K562 (cell line): Measurements from ENCODE around the gene TMEM185B. TPM values are rescaled to one million over a fixed set of nuclear protein-coding genes. Genes with fewer than 3 reads are reported as not detected.
A peak's percentile ranks its signal among the peaks of the same experiment; 100 is the strongest.

Experiments used
- DEAF1 ChIP-seq: fragments of 450-650 bp; formaldehyde crosslinking; IDR thresholded peaks from 2 replicates; pipeline ENCODE4 v1.4.0; 2020; ENCODE audit warnings: mild to moderate bottlenecking, moderate library complexity
- FOXK2 ChIP-seq, 2 experiments: fragments of 450-650 bp; IDR thresholded peaks in 1 of 2; conservative IDR thresholded peaks in 1 of 2; 2 replicates each; pipeline ENCODE4 v1.6.1; 2016; ENCODE audit warnings: low read depth in 2 of 2, mild to moderate bottlenecking in 1 of 2
- SMC3 ChIP-seq: conservative IDR thresholded peaks from 2 replicates; pipeline ENCODE4 v1.6.1; 2011; ENCODE audit warnings: low read depth, low read length, improper control_type of control experiment; ENCODE audit not compliant: insufficient read depth
- ZNF740 ChIP-seq, 3 experiments: fragments of 200-800 bp in 1 of 3; sonication (Bioruptor generic) in 1 of 3; sonication (generic) in 1 of 3; formaldehyde crosslinking in 1 of 3; IDR thresholded peaks; 2 replicates each; pipeline versions ENCODE4 v1.6.1 to v1.8.0; 2016 to 2022; ENCODE audit warnings: mild to moderate bottlenecking in 2 of 3, missing compliant biosample characterization in 2 of 3, missing genetic modification characterization in 2 of 3, missing genetic modification reagents in 1 of 3
- polyA plus RNA-seq, 8 experiments: library from polyadenylated mRNA; depleted of rRNA in 4 of 8; stranded (reverse) in 5 of 8; unstranded in 3 of 8; fragments of >200 nt; fragmentation: Nextera tagmentation in 2 of 8; fragmentation: Illumina TruSeq in 1 of 8; extraction: Ambion mirVana in 2 of 8; extraction: Trizol in 1 of 8; gene quantifications; 2 replicates each; pipeline versions ENCODE4 v1.2.1 to v1.2.3, GENCODE V29; 2011 to 2014; ENCODE audit warnings: inconsistent platforms in 1 of 8, missing spikeins in 1 of 8
- small RNA-seq: library from RNA; depleted of rRNA; stranded (forward); fragments of <200 nt; gene quantifications from one replicate; pipeline ENCODE3, GENCODE V24; 2014
- total RNA-seq, 7 experiments: library from RNA; depleted of rRNA in 6 of 7; stranded (reverse); fragments of >200 nt in 6 of 7; fragmentation: Illumina TruSeq in 2 of 7; extraction: Trizol in 2 of 7; gene quantifications; 2 replicates each; pipeline versions ENCODE4 v1.2.1 to v1.2.3, GENCODE V29; 2011 to 2021; ENCODE audit warnings: low replicate concordance in 1 of 7

The TMEM185B gene
- total and polyA plus RNA-seq, 9 of the 15 experiments (the other 6 are each of a cell fraction or from before 2014, with no cell fraction given) = 2.9 to 28.2 (median 11.5) TPM

- TF ChIP-seq ZNF740 (CRISPR knock-in tag; IDR thresholded peaks at IDR 0.05) (no peak), ZNF740 (tag; IDR thresholded peaks at IDR 0.05) (no peak), DEAF1 (CRISPR knock-in tag) (peak; percentile 71), SMC3 (peak; percentile 49), FOXK2 (conservative IDR thresholded peaks at IDR 0.05 in 1 of 2, IDR thresholded peaks at IDR 0.05 in 1 of 2; ENCODE audit: low read depth in 2 of 2) (peak in 1 of 2 experiments; percentile 45; a peak in 1 of 4 replicates)
Measured at GRCh38 chr2:120174963-120175581, 48.1 kb downstream of the TMEM185B start (continued).

Small RNA genes within 50 kb of the gene (small RNA-seq; reads per million reads assigned to genes)
- gene MTND4LP14 (not detected), gene RF00019 (not detected)

Other genes with a start within 250 kb of the TMEM185B start
- gene EPB41L5, start 210.3 kb downstream of the TMEM185B start, total RNA-seq (2014; rRNA removed) = 4.8 and 5.4 TPM in 2 replicates
- 11.5 and 14.4 TPM in 2 replicates for gene EPB41L5, start 210.3 kb downstream of the TMEM185B start, total RNA-seq (2014; rRNA removed; fragmentation: Illumina TruSeq; extraction: Trizol)
- 9.4 TPM in 2 replicates for gene EPB41L5, start 210.3 kb downstream of the TMEM185B start, total RNA-seq (2015; rRNA removed; fragmentation: Illumina TruSeq; extraction: Trizol)
- 8.7 and 9.3 TPM in 2 replicates for gene EPB41L5, start 210.3 kb downstream of the TMEM185B start, total RNA-seq (2021)
- gene EPB41L5, start 210.3 kb downstream of the TMEM185B start, polyA plus RNA-seq (2011; rRNA removed) = 10.7 and 14.1 TPM in 2 replicates
- gene EPB41L5, start 210.3 kb downstream of the TMEM185B start, polyA plus RNA-seq (2014; fragmentation: Illumina TruSeq; extraction: Trizol) = 7.6 and 8.2 TPM in 2 replicates
- 1 to 10 TPM; 2.3 to 3.0 TPM for gene EPB41L5, start 210.3 kb downstream of the TMEM185B start, polyA plus RNA-seq (2014; fragmentation: Nextera tagmentation; extraction: Ambion mirVana)
- 6.0 and 6.3 TPM in 2 replicates for gene EPB41L5, start 210.3 kb downstream of the TMEM185B start, polyA plus RNA-seq (2014; rRNA removed)
- 32.6 and 38.2 TPM in 2 replicates for gene RALB, start 29.5 kb upstream of the TMEM185B start, total RNA-seq (2014; rRNA removed)
- gene RALB, start 29.5 kb upstream of the TMEM185B start, total RNA-seq (2014; rRNA removed; fragmentation: Illumina TruSeq; extraction: Trizol) = 38.4 and 42.0 TPM in 2 replicates
- gene RALB, start 29.5 kb upstream of the TMEM185B start, total RNA-seq (2015; rRNA removed; fragmentation: Illumina TruSeq; extraction: Trizol) = 58.1 and 65.6 TPM in 2 replicates
- gene RALB, start 29.5 kb upstream of the TMEM185B start, total RNA-seq (2021) = 30.9 and 31.6 TPM in 2 replicates
- 53.5 and 64.2 TPM in 2 replicates for gene RALB, start 29.5 kb upstream of the TMEM185B start, polyA plus RNA-seq (2011; rRNA removed)
- gene RALB, start 29.5 kb upstream of the TMEM185B start, polyA plus RNA-seq (2014; fragmentation: Illumina TruSeq; extraction: Trizol) = 48.1 and 56.8 TPM in 2 replicates
- gene RALB, start 29.5 kb upstream of the TMEM185B start, polyA plus RNA-seq (2014; fragmentation: Nextera tagmentation; extraction: Ambion mirVana) = 10 to 100 TPM; 14.8 to 29.9 TPM
- gene RALB, start 29.5 kb upstream of the TMEM185B start, polyA plus RNA-seq (2014; rRNA removed) = 41.1 and 46.6 TPM in 2 replicates
- gene INHBB, start 122.7 kb upstream of the TMEM185B start, total RNA-seq (2014; rRNA removed) = not detected in 2 replicates
- not detected in 2 replicates for gene INHBB, start 122.7 kb upstream of the TMEM185B start, total RNA-seq (2014; rRNA removed; fragmentation: Illumina TruSeq; extraction: Trizol)
- gene INHBB, start 122.7 kb upstream of the TMEM185B start, total RNA-seq (2015; rRNA removed; fragmentation: Illumina TruSeq; extraction: Trizol) = not detected in 2 replicates
- 0.11 TPM in 1 of 2 replicates, not detected in the other for gene INHBB, start 122.7 kb upstream of the TMEM185B start, total RNA-seq (2021)
- not detected in 2 replicates for gene INHBB, start 122.7 kb upstream of the TMEM185B start, polyA plus RNA-seq (2011; rRNA removed)
- gene INHBB, start 122.7 kb upstream of the TMEM185B start, polyA plus RNA-seq (2014; fragmentation: Illumina TruSeq; extraction: Trizol) = 0.04 TPM in 1 of 2 replicates, not detected in the other
- gene INHBB, start 122.7 kb upstream of the TMEM185B start, polyA plus RNA-seq (2014; fragmentation: Nextera tagmentation; extraction: Ambion mirVana) = not detected
- gene INHBB, start 122.7 kb upstream of the TMEM185B start, polyA plus RNA-seq (2014; rRNA removed) = not detected in 2 replicates